SK-N-SH (cell line): ENCODE measurements around the gene N4BP3. TPM values are rescaled to one million over a fixed set of nuclear protein-coding genes. Genes with fewer than 3 reads are reported as not detected.

Experiments
- CTCF ChIA-PET: fragments of 300-600, 350-600 bp; formaldehyde crosslinking; extraction: SDS; loops from one replicate; lab custom pipeline; 2021; lab: Yijun Ruan, JAX
- POLR2A ChIA-PET: fragments of 350-600 bp; sonication (Branson Sonifier 250); formaldehyde crosslinking; extraction: SDS; loops from one replicate; lab custom pipeline; 2020; ENCODE audit warnings: antibody characterized with exemption, inconsistent platforms; lab: Yijun Ruan, JAX
- DNase-seq: peaks from one replicate; pipeline ENCODE4 v3.0.0; 2012
- H2AFZ ChIP-seq: fragments of 200-600 bp; sonication (generic); 2 replicates; pipeline ENCODE4 v1.8.1; 2016; ENCODE audit warnings: antibody characterized with exemption, mild to moderate bottlenecking, low read depth
- H3F3A ChIP-seq: fragments of 200-600 bp; sonication (generic); replicated peaks from 2 replicates; pipeline ENCODE3; 2016; ENCODE audit warnings: antibody characterized with exemption, mild to moderate bottlenecking; ENCODE audit not compliant: insufficient read depth
- H3K27ac ChIP-seq, 2 experiments: fragments of 200-500 bp in 1 of 2; fragments of 200-600 bp in 1 of 2; sonication (Bioruptor generic) in 1 of 2; sonication (generic), shearing (Covaris generic) in 1 of 2; 2 replicates each; pipeline versions ENCODE4 v1.5.1 to v1.6.1; 2014 to 2016; ENCODE audit warnings: low read depth in 2 of 2, inconsistent platforms in 1 of 2, low read length in 1 of 2, mild to moderate bottlenecking in 1 of 2, mixed read lengths in 1 of 2
- H3K27me3 ChIP-seq: fragments of 200-600 bp; sonication (generic), shearing (Covaris generic); 2 replicates; pipeline ENCODE4 v1.6.1; 2016; ENCODE audit warnings: mixed run types; ENCODE audit not compliant: insufficient read depth
- H3K36me3 ChIP-seq, 2 experiments: fragments of 200-500 bp in 1 of 2; fragments of 200-600 bp in 1 of 2; sonication (Bioruptor generic) in 1 of 2; sonication (generic) in 1 of 2; replicated peaks in 1 of 2; 2 replicates each; pipeline versions ENCODE3 to v1.5.1; 2014 to 2016; ENCODE audit warnings: low read length in 1 of 2, mild to moderate bottlenecking in 1 of 2; ENCODE audit not compliant: insufficient read depth in 2 of 2, control insufficient read depth in 1 of 2
- H3K4me1 ChIP-seq, 2 experiments: fragments of 200-500 bp in 1 of 2; fragments of 200-600 bp in 1 of 2; sonication (Bioruptor generic) in 1 of 2; sonication (generic), shearing (Covaris generic) in 1 of 2; 2 replicates each; pipeline versions ENCODE4 v1.5.1 to v1.6.1; 2014 to 2016; ENCODE audit warnings: low read depth in 1 of 2, low read length in 1 of 2, mixed run types in 1 of 2; ENCODE audit not compliant: insufficient read depth in 2 of 2, control insufficient read depth in 1 of 2
- H3K4me2 ChIP-seq: fragments of 200-600 bp; sonication (generic), shearing (Covaris generic); 2 replicates; pipeline ENCODE4 v1.6.1; 2017; ENCODE audit warnings: mixed run types
- H3K4me3 ChIP-seq, 2 experiments: fragments of 200-500 bp in 1 of 2; fragments of 200-600 bp in 1 of 2; sonication (Bioruptor generic) in 1 of 2; sonication (generic), shearing (Covaris generic) in 1 of 2; 2 replicates each; pipeline versions ENCODE4 v1.5.1 to v1.8.1; 2014 to 2016; ENCODE audit warnings: low read depth in 2 of 2, inconsistent platforms in 1 of 2, low read length in 1 of 2, mild to moderate bottlenecking in 1 of 2, mixed read lengths in 1 of 2, moderate library complexity in 1 of 2
- H3K79me2 ChIP-seq: fragments of 200-600 bp; sonication (generic); 2 replicates; pipeline ENCODE4 v1.8.1; 2017; ENCODE audit warnings: mild to moderate bottlenecking; ENCODE audit not compliant: insufficient read depth
- H3K9ac ChIP-seq: fragments of 200-600 bp; sonication (generic); 2 replicates; pipeline ENCODE4 v1.6.1; 2017; ENCODE audit warnings: mixed run types
- H3K9me2 ChIP-seq: fragments of 200-600 bp; sonication (generic); 2 replicates; pipeline ENCODE4 v1.6.1; 2017; ENCODE audit warnings: mixed run types
- H3K9me3 ChIP-seq: fragments of 200-600 bp; sonication (generic); 2 replicates; pipeline ENCODE4 v1.6.1; 2017; ENCODE audit warnings: mixed run types, mild to moderate bottlenecking, moderate library complexity
- H4K20me1 ChIP-seq: fragments of 200-600 bp; sonication (generic); 2 replicates; pipeline ENCODE4 v1.6.1; 2017; ENCODE audit warnings: mild to moderate bottlenecking, mixed run types; ENCODE audit not compliant: insufficient read depth
- ELF1 ChIP-seq: IDR thresholded peaks from 2 replicates; pipeline ENCODE4 v1.4.0; 2012
- EP300 ChIP-seq, 2 experiments: IDR thresholded peaks; 2 replicates each; pipeline versions ENCODE4 v1.4.0 to v1.6.1; 2012; ENCODE audit warnings: borderline replicate concordance in 1 of 2, low read depth in 1 of 2, low read length in 1 of 2
- FOXM1 ChIP-seq: IDR thresholded peaks from 2 replicates; pipeline ENCODE4 v1.4.0; 2012; ENCODE audit warnings: low read depth, mild to moderate bottlenecking
- JUND ChIP-seq: IDR thresholded peaks from 2 replicates; pipeline ENCODE4 v1.4.0; 2012
- MAX ChIP-seq: IDR thresholded peaks from 2 replicates; pipeline ENCODE4 v1.4.0; 2012; ENCODE audit warnings: low read depth
- MEF2A ChIP-seq: IDR thresholded peaks from 2 replicates; pipeline ENCODE4 v1.4.0; 2012; ENCODE audit warnings: low read depth, borderline replicate concordance
- NRF1 ChIP-seq: IDR thresholded peaks from 2 replicates; pipeline ENCODE4 v1.6.1; 2012; ENCODE audit warnings: low read depth, mild to moderate bottlenecking, low read length
- PBX3 ChIP-seq: IDR thresholded peaks from 2 replicates; pipeline ENCODE4; 2012
- POLR2AphosphoS5 ChIP-seq: IDR thresholded peaks from 2 replicates; pipeline ENCODE4 v1.6.1; 2012; ENCODE audit warnings: low read depth, low read length
- RCOR1 ChIP-seq: fragments of 150-350 bp; IDR thresholded peaks from 2 replicates; pipeline ENCODE4 v1.6.1; 2017; ENCODE audit warnings: antibody characterized with exemption, low read length
- REST ChIP-seq: IDR thresholded peaks from 2 replicates; pipeline ENCODE4 v1.6.1; 2012; ENCODE audit warnings: mild to moderate bottlenecking, low read depth, low read length, moderate library complexity
- RFX5 ChIP-seq: IDR thresholded peaks from 2 replicates; pipeline ENCODE4 v1.6.1; 2012; ENCODE audit warnings: mild to moderate bottlenecking, improper control_type of control experiment, low read length
- RXRA ChIP-seq: IDR thresholded peaks from 2 replicates; pipeline ENCODE4 v1.4.0; 2012; ENCODE audit warnings: low read depth, mild to moderate bottlenecking, borderline replicate concordance
- SIN3A ChIP-seq: IDR thresholded peaks from 2 replicates; pipeline ENCODE4 v1.6.1; 2012; ENCODE audit warnings: low read depth, mild to moderate bottlenecking, low read length, moderate library complexity, borderline replicate concordance
- SMC3 ChIP-seq: IDR thresholded peaks from 2 replicates; pipeline ENCODE4 v1.6.1; 2012; ENCODE audit warnings: low read depth, low read length, improper control_type of control experiment
- TAF1 ChIP-seq: IDR thresholded peaks from 2 replicates; pipeline ENCODE4 v1.6.1; 2012; ENCODE audit warnings: low read depth, mild to moderate bottlenecking, low read length, moderate library complexity, borderline replicate concordance
- TCF12 ChIP-seq: IDR thresholded peaks from 2 replicates; pipeline ENCODE4 v1.4.0; 2012
- TEAD4 ChIP-seq: IDR thresholded peaks from 2 replicates; pipeline ENCODE4 v1.4.0; 2012; ENCODE audit warnings: mild to moderate bottlenecking, borderline replicate concordance; ENCODE audit not compliant: insufficient read depth
- USF2 ChIP-seq: fragments of 150-350 bp; IDR thresholded peaks from 2 replicates; pipeline ENCODE4 v1.6.1; 2017; ENCODE audit warnings: antibody characterized with exemption, low read length, low read depth, borderline replicate concordance
- YY1 ChIP-seq: IDR thresholded peaks from 2 replicates; pipeline ENCODE4 v1.4.0; 2012; ENCODE audit warnings: low read depth, mild to moderate bottlenecking
- WGBS: methylation state at CpG from one replicate; pipeline ENCODE4 v1.1.6; 2017; ENCODE audit warnings: low lambda C conversion rate; 5-methylcytosine and 5-hydroxymethylcytosine counted together
- polyA plus RNA-seq, 3 experiments: library from polyadenylated mRNA; depleted of rRNA; stranded (reverse); fragments of >200 nt; gene quantifications; 2 replicates each; pipeline ENCODE4 v1.2.3, GENCODE V29; 2012

The N4BP3 gene
- polyA plus RNA-seq, 1 of the 3 experiments (the other 2 are of a cell fraction): 0.28 TPM

- POLR2A ChIA-PET: no interaction called here
Observed at GRCh38 chr5:178117923-178118701, 4.8 kb downstream of the N4BP3 start.

More at GRCh38 chr5:178117923-178118701, 4.8 kb downstream of the N4BP3 start:
- no peak overlapping the region for H2AFZ ChIP-seq
- H3K27me3 ChIP-seq: no peaks in the 10 kb centered on the region; the same call in 1 of the 2 replicates
- DNase-seq: no peak
- no peak overlapping the region for H3K4me2 ChIP-seq
- no peaks in the 10 kb centered on the region for H3F3A ChIP-seq
- WGBS: 78% methylated on average over 12 of the region's 18 CpGs
- H3K9me2 ChIP-seq: no peaks in the 10 kb centered on the region
- no peak overlapping the region for H3K9ac ChIP-seq
- H4K20me1 ChIP-seq: no peaks in the 10 kb centered on the region
- no peak overlapping the region for H3K27ac ChIP-seq
- H3K4me3 ChIP-seq: no peak overlapping the region
- H3K79me2 ChIP-seq: no peaks in the 10 kb centered on the region
- no peaks in the 10 kb centered on the region for H3K9me3 ChIP-seq
- peaks cover 0 to 29% of the 10 kb centered on the region in 2 experiments; a peak in 1 of 4 replicates for H3K4me1 ChIP-seq
- CTCF ChIA-PET: interaction anchor here (0.6 to 9.4 kb wide), 5 partner anchors 19 to 82 kb away, joined by 3 to 116 read pairs (median 3); no protein-coding TSS in a partner anchor
- TF ChIP-seq FOXM1 (no peak), RFX5 (no peak), ELF1 (no peak), TAF1 (no peak), PBX3 (no peak), TCF12 (no peak), REST (no peak), RCOR1 (no peak), YY1 (no peak), MEF2A (no peak), SIN3A (no peak), USF2 (no peak), POLR2AphosphoS5 (no peak), JUND (no peak), NRF1 (no peak), RXRA (no peak), MAX (no peak), SMC3 (no peak), TEAD4 (no peak), EP300 (IDR thresholded peaks at IDR 0.05; ENCODE audit: borderline replicate concordance in 1 of 2, low read depth in 1 of 2, low read length in 1 of 2) (no peak)
- H3K36me3 ChIP-seq: no peaks in the 10 kb centered on the region
